ENCODE results near the gene EEFSEC. TPM values are rescaled to one million over a fixed set of nuclear protein-coding genes. Genes with fewer than 3 reads are reported as not detected.
"Not testable (repeated sequence)": the region's sequence is repeated elsewhere in the genome, so short reads cannot be mapped to it uniquely, and the experiment has no call there.

Gene EEFSEC
- total RNA-seq, 1 experiment from 2014 or later: 6.1 TPM

GRCh38 chr3:128152419-128153155 is 694 bp upstream of the EEFSEC start:
- DNase-seq (ENCODE audit: low spot score): peak; percentile 90

- not testable (repeated sequence) for DNase-seq (ENCODE audit: low spot score)
Observed at GRCh38 chr3:128154354-128154753, 1.1 kb downstream of the EEFSEC start.

GRCh38 chr3:128155616-128156360 is 2.5 kb downstream of the EEFSEC start:
- no peak for DNase-seq (ENCODE audit: low spot score)

GRCh38 chr3:128160661-128161060 is 7.4 kb downstream of the EEFSEC start:
- DNase-seq (ENCODE audit: low spot score): no peak

GRCh38 chr3:128163432-128163831 is 10.2 kb downstream of the EEFSEC start:
- DNase-seq (ENCODE audit: low spot score): no peak

GRCh38 chr3:128166971-128167453 is 13.7 kb downstream of the EEFSEC start:
- DNase-seq (ENCODE audit: low spot score): no peak

- DNase-seq (ENCODE audit: low spot score): no peak
Observed at GRCh38 chr3:128167646-128167972, 14.3 kb downstream of the EEFSEC start.

GRCh38 chr3:128167973-128168674 is 14.8 kb downstream of the EEFSEC start:
- no peak for DNase-seq (ENCODE audit: low spot score)

GRCh38 chr3:128168836-128169235 is 15.6 kb downstream of the EEFSEC start:
- no peak for DNase-seq (ENCODE audit: low spot score)

GRCh38 chr3:128170866-128171516 is 17.7 kb downstream of the EEFSEC start:
- peak; percentile 71 for DNase-seq (ENCODE audit: low spot score)

GRCh38 chr3:128173200-128173599 is 19.9 kb downstream of the EEFSEC start:
- no peak for DNase-seq (ENCODE audit: low spot score)

GRCh38 chr3:128173849-128174248 is 20.6 kb downstream of the EEFSEC start:
- DNase-seq (ENCODE audit: low spot score): no peak

GRCh38 chr3:128174675-128175590 is 21.7 kb downstream of the EEFSEC start:
- no peak for DNase-seq (ENCODE audit: low spot score)

GRCh38 chr3:128175768-128176167 is 22.5 kb downstream of the EEFSEC start:
- no peak for DNase-seq (ENCODE audit: low spot score)

GRCh38 chr3:128176276-128176833 is 23.1 kb downstream of the EEFSEC start:
- no peak for DNase-seq (ENCODE audit: low spot score)

- no peak for DNase-seq (ENCODE audit: low spot score)
Observed at GRCh38 chr3:128177865-128178264, 24.6 kb downstream of the EEFSEC start.

GRCh38 chr3:128178782-128179483 is 25.7 kb downstream of the EEFSEC start:
- no peak for DNase-seq (ENCODE audit: low spot score)

- DNase-seq (ENCODE audit: low spot score): no peak
Observed at GRCh38 chr3:128179484-128179819, 26.2 kb downstream of the EEFSEC start.

GRCh38 chr3:128180436-128180835 is 27.2 kb downstream of the EEFSEC start:
- DNase-seq (ENCODE audit: low spot score): no peak

- no peak for DNase-seq (ENCODE audit: low spot score)
Observed at GRCh38 chr3:128180913-128181312, 27.6 kb downstream of the EEFSEC start.
